Measurements from ENCODE around the gene HAUS3. TPM values are rescaled to one million over a fixed set of nuclear protein-coding genes. Genes with fewer than 3 reads are reported as not detected.

The HAUS3 gene
- total RNA-seq, 2 experiments from 2014 or later = 15.9 to 22.2 TPM

DNA sequence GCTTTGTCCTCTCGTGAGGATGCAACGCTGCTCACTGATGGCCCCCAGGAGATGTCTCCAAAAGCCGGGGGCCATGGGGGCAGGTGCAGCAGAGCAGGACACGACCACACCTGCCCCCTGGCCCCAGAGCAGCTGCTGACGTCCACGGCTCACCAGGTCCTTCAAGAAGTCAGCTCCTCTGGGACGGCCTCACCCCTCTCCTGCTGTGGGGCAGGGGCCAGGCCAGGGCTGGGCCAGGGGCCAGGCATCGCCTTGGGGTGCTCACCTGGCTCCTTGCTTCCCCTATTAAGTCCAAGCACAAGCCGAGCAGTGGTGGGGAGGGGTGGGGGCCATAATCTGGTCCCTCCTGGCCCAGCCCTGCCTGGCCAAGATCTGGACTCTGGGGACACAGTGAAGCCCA lies 48.6 kb upstream of the HAUS3 start:
- Histone ChIP-seq H3K4me1 (ENCODE audit: insufficient read depth, low read length, poor library complexity, severe bottlenecking) (peaks cover 17% of the 10 kb centered on the region), H3K27ac (ENCODE audit: low read depth, low read length, poor library complexity, severe bottlenecking) (peak overlapping the region; percentile 38), H2AFZ (ENCODE audit: low read length) (peak overlapping the region; percentile 83), H3K79me2 (ENCODE audit: insufficient read depth, low read depth, low read length) (no peaks in the 10 kb centered on the region), H3K4me2 (ENCODE audit: low read length) (peak overlapping the region; percentile 31), H3K4me3 (ENCODE audit: low read depth, low read length, poor library complexity, severe bottlenecking) (no peak overlapping the region), H4K20me1 (ENCODE audit: insufficient read depth, low read length) (no peaks in the 10 kb centered on the region), H3K9me2 (ENCODE audit: insufficient read depth, low read length) (no peaks in the 10 kb centered on the region), H3K36me3 (ENCODE audit: insufficient read depth, low read length) (no peaks in the 10 kb centered on the region), H3K9me3 (ENCODE audit: low read length) (no peaks in the 10 kb centered on the region)
- BruUV-seq (replicated peaks) = no TSS peak
- TF ChIP-seq, protein P1, sequence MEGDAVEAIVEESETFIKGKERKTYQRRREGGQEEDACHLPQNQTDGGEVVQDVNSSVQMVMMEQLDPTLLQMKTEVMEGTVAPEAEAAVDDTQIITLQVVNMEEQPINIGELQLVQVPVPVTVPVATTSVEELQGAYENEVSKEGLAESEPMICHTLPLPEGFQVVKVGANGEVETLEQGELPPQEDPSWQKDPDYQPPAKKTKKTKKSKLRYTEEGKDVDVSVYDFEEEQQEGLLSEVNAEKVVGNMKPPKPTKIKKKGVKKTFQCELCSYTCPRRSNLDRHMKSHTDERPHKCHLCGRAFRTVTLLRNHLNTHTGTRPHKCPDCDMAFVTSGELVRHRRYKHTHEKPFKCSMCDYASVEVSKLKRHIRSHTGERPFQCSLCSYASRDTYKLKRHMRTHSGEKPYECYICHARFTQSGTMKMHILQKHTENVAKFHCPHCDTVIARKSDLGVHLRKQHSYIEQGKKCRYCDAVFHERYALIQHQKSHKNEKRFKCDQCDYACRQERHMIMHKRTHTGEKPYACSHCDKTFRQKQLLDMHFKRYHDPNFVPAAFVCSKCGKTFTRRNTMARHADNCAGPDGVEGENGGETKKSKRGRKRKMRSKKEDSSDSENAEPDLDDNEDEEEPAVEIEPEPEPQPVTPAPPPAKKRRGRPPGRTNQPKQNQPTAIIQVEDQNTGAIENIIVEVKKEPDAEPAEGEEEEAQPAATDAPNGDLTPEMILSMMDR (conservative IDR thresholded peaks at IDR 0.05; ENCODE audit: low read length) = no peak
- TF ChIP-seq EZH2phosphoT487 (IDR thresholded peaks at IDR 0.05; ENCODE audit: borderline replicate concordance, low read depth, low read length) = no peak
- intact Hi-C loops (cut with micrococcal nuclease; ENCODE audit: unreplicated experiment) = loop anchor here (5.0 kb wide), 1 partner anchor 48 kb away; the partner anchor contains the start of genes HAUS3 and POLN
- CTCF ChIA-PET (ENCODE audit: unreplicated experiment) = interaction anchor here (0.6 kb wide), 1 partner anchor 68 kb away, joined by 3 read pairs; no protein-coding TSS in a partner anchor
- DNase-seq (ENCODE audit: low spot score) = no peak
- POLR2A ChIA-PET = interaction anchor here (1.0 kb wide), 1 partner anchor 8 kb away, joined by 3 read pairs; no protein-coding TSS in a partner anchor

DNA sequence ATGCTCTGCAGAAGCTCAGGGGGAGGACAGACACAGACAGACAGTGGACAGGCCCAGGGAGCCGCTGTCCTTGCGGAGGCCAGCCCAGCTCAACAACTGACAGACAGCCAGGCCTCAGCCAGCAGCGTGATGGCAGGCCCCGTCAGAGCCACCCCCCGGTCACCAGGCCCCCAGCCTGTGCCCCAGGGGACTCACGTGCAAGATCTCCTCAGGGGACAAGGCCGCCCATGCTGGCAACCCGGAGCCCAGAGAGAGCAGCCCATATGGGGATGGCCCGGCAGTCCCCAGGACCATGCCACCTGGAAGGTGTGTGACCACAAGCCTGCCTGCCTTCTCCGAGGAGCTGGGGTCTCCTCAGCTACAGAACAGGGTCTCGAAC lies 48.0 kb upstream of the HAUS3 start:
- Histone ChIP-seq H3K4me1 (ENCODE audit: insufficient read depth, low read length, poor library complexity, severe bottlenecking) (peaks cover 17% of the 10 kb centered on the region), H2AFZ (ENCODE audit: low read length) (no peak overlapping the region), H3K9me2 (ENCODE audit: insufficient read depth, low read length) (no peaks in the 10 kb centered on the region), H3K9me3 (ENCODE audit: low read length) (no peaks in the 10 kb centered on the region), H3K27ac (ENCODE audit: low read depth, low read length, poor library complexity, severe bottlenecking) (no peak overlapping the region), H3K36me3 (ENCODE audit: insufficient read depth, low read length) (no peaks in the 10 kb centered on the region), H3K4me3 (ENCODE audit: low read depth, low read length, poor library complexity, severe bottlenecking) (no peak overlapping the region), H3K79me2 (ENCODE audit: insufficient read depth, low read depth, low read length) (no peaks in the 10 kb centered on the region), H3K4me2 (ENCODE audit: low read length) (no peak overlapping the region), H4K20me1 (ENCODE audit: insufficient read depth, low read length) (no peaks in the 10 kb centered on the region)
- DNase-seq (ENCODE audit: low spot score) = no peak
- ChIA-PET POLR2A (no interaction called here), CTCF (ENCODE audit: unreplicated experiment) (interaction anchor here (0.6 kb wide), 2 partner anchors 67 to 131 kb away, joined by 3 read pairs; no protein-coding TSS in a partner anchor)
- BruUV-seq (replicated peaks) = no TSS peak
- TF ChIP-seq, protein P1 (conservative IDR thresholded peaks at IDR 0.05; ENCODE audit: low read length) = no peak
- no peak for TF ChIP-seq EZH2phosphoT487 (IDR thresholded peaks at IDR 0.05; ENCODE audit: borderline replicate concordance, low read depth, low read length)
- intact Hi-C loops (cut with micrococcal nuclease; ENCODE audit: unreplicated experiment) = loop anchor here (5.0 kb wide), 1 partner anchor 48 kb away; the partner anchor contains the start of genes HAUS3 and POLN

DNA sequence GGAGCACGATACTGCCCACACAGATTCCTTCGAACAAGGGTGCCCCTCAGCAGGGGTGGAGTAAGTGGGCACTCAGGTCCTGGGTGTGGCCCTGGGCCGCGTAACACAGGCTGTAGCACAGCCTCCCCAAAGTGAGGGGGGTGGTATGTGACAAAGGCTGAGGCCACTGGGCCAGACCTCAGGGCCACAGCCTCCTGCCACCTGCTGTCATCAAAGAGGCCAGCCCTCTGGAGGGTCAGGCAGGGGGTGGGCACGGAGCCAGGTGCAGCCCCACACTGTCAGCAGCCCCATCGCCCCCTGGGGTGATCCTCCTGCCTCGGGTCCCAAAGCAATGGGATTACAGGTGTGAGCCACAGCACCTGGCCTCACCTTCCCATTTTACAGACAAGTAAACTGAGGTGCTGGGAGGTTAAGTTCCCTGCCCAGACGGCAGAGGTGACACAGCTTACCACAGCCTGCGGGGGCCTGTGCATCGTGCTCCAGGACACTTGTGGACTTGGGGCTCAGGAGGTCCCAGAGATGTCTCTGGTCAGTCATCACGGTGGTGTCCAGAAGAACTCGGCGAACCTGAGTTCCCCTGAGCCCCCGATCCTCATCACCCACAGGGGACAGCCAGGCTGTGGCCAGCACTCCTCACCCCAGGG lies 47.5 kb upstream of the HAUS3 start:
- H3K36me3 ChIP-seq (ENCODE audit: insufficient read depth, low read length) = no peaks in the 10 kb centered on the region
- no peak overlapping the region for H3K27ac ChIP-seq (ENCODE audit: low read depth, low read length, poor library complexity, severe bottlenecking)
- no peaks in the 10 kb centered on the region for H4K20me1 ChIP-seq (ENCODE audit: insufficient read depth, low read length)
- no peak overlapping the region for H2AFZ ChIP-seq (ENCODE audit: low read length)
- BruUV-seq (replicated peaks) = no TSS peak
- CTCF ChIA-PET (ENCODE audit: unreplicated experiment) = interaction anchor here (0.6 kb wide), 1 partner anchor 131 kb away, joined by 3 read pairs; no protein-coding TSS in a partner anchor
- H3K79me2 ChIP-seq (ENCODE audit: insufficient read depth, low read depth, low read length) = no peaks in the 10 kb centered on the region
- intact Hi-C loops (cut with micrococcal nuclease; ENCODE audit: unreplicated experiment) = no loop called here
- no peak for DNase-seq (ENCODE audit: low spot score)
- no peaks in the 10 kb centered on the region for H3K9me2 ChIP-seq (ENCODE audit: insufficient read depth, low read length)
- H3K4me2 ChIP-seq (ENCODE audit: low read length) = no peak overlapping the region
- H3K9me3 ChIP-seq (ENCODE audit: low read length) = no peaks in the 10 kb centered on the region
- POLR2A ChIA-PET = no interaction called here
- H3K4me1 ChIP-seq (ENCODE audit: insufficient read depth, low read length, poor library complexity, severe bottlenecking) = peaks cover 17% of the 10 kb centered on the region
- H3K4me3 ChIP-seq (ENCODE audit: low read depth, low read length, poor library complexity, severe bottlenecking) = no peak overlapping the region
- TF ChIP-seq EZH2phosphoT487 (IDR thresholded peaks at IDR 0.05; ENCODE audit: borderline replicate concordance, low read depth, low read length) = no peak
- TF ChIP-seq, protein P1 (conservative IDR thresholded peaks at IDR 0.05; ENCODE audit: low read length) = no peak

All from OCI-LY7 (cell line).